ENCODE results near the gene SOX6.

GRCh38 chr11:15937601-15938120 is 418.7 kb downstream of the SOX6 start:
- TF ChIP-seq CTCF (conservative IDR thresholded peaks at IDR 0.05 in 1 of 2, IDR thresholded peaks at IDR 0.05 in 1 of 2; ENCODE audit: extremely low read depth in 1 of 2, insufficient read depth in 1 of 2, low read depth in 1 of 2, low read length in 2 of 2) (no peak), EZH2 (IDR thresholded peaks at IDR 0.05; ENCODE audit: borderline replicate concordance, low read length) (no peak)

Data from mammary epithelial cell (primary cell).